PC-9 (cell line): ENCODE results near the gene ANKRD9. TPM values are rescaled to one million over a fixed set of nuclear protein-coding genes. Genes with fewer than 3 reads are reported as not detected.

ENCODE experiments used
- BruUV-seq: library from RNA; stranded (reverse); fragments of 400-500 nt; replicated peaks from 2 replicates; lab custom pipeline; 2021; lab: Mats Ljungman, UMichigan
- CTCF ChIA-PET: fragments of 300-600 bp; sonication (Branson Sonifier 250); formaldehyde crosslinking; loops from one replicate; lab custom pipeline; 2022; ENCODE audit warnings: antibody characterized with exemption; lab: Charles Lee
- POLR2A ChIA-PET: fragments of 300-600 bp; sonication (Branson Sonifier 250); formaldehyde crosslinking; loops from one replicate; lab custom pipeline; 2022; ENCODE audit warnings: antibody characterized with exemption; ENCODE audit not compliant: unreplicated experiment; lab: Charles Lee
- DNase-seq, 2 experiments: peaks; one replicate each; pipeline versions ENCODE4 v3.0.0 to v3.0.0-alpha.2; 2015 to 2022; ENCODE audit warnings: mixed read lengths in 1 of 2
- H2AFZ ChIP-seq: fragments of 200-600 bp; sonication (generic); 2 replicates; pipeline ENCODE4 v1.8.1; 2017; ENCODE audit warnings: antibody characterized with exemption
- H3F3A ChIP-seq: fragments of 200-600 bp; sonication (generic); 2 replicates; pipeline ENCODE4 v1.8.1; 2017; ENCODE audit warnings: antibody characterized with exemption, mild to moderate bottlenecking, low read depth; ENCODE audit not compliant: insufficient read depth
- H3K27ac ChIP-seq: fragments of 200-600 bp; sonication (generic); 2 replicates; pipeline ENCODE4 v1.6.1; 2016; ENCODE audit warnings: mixed run types
- H3K27me3 ChIP-seq: fragments of 200-600 bp; sonication (generic); 2 replicates; pipeline ENCODE4 v1.6.1; 2016; ENCODE audit warnings: low read depth, mixed run types; ENCODE audit not compliant: insufficient read depth
- H3K36me3 ChIP-seq: fragments of 200-600 bp; sonication (generic); 2 replicates; pipeline ENCODE4 v1.6.1; 2016; ENCODE audit warnings: low read depth, mixed run types
- H3K4me1 ChIP-seq: fragments of 200-600 bp; sonication (generic); replicated peaks from 2 replicates; pipeline ENCODE4 v1.6.1; 2016; ENCODE audit warnings: mixed run types; ENCODE audit not compliant: insufficient read depth
- H3K4me2 ChIP-seq: fragments of 200-600 bp; sonication (generic); 2 replicates; pipeline ENCODE4 v1.6.1; 2017; ENCODE audit warnings: mixed run types
- H3K4me3 ChIP-seq: fragments of 200-600 bp; sonication (generic); 2 replicates; pipeline ENCODE4 v1.6.1; 2016; ENCODE audit warnings: mixed run types
- H3K79me2 ChIP-seq: fragments of 200-600 bp; sonication (generic); 2 replicates; pipeline ENCODE4 v1.6.1; 2017; ENCODE audit warnings: low read depth, mixed run types
- H3K9me2 ChIP-seq: fragments of 200-600 bp; sonication (generic); 2 replicates; pipeline ENCODE4 v1.8.1; 2017; ENCODE audit warnings: mild to moderate bottlenecking; ENCODE audit not compliant: insufficient read depth
- H3K9me3 ChIP-seq: fragments of 200-600 bp; sonication (generic); 2 replicates; pipeline ENCODE4 v1.8.1; 2016; ENCODE audit warnings: low read depth; ENCODE audit not compliant: insufficient read depth
- H4K20me1 ChIP-seq: fragments of 200-600 bp; sonication (generic); 2 replicates; pipeline ENCODE4 v1.8.1; 2017; ENCODE audit not compliant: insufficient read depth
- CTCF ChIP-seq: fragments of 200-600 bp; sonication (generic); conservative IDR thresholded peaks from 2 replicates; pipeline ENCODE4 v1.6.1; 2017; ENCODE audit warnings: mixed run types, antibody characterized with exemption, mild to moderate bottlenecking, moderate library complexity
- EZH2 ChIP-seq: fragments of 200-600 bp; sonication (generic); IDR thresholded peaks from 2 replicates; pipeline ENCODE4 v1.8.0; 2017; ENCODE audit warnings: antibody characterized with exemption, low read depth
- intact Hi-C: fragments of 100-400 bp; cut with micrococcal nuclease; formaldehyde crosslinking; loops from one replicate; pipeline ENCODE4 v1.10.0; 2022; ENCODE audit not compliant: unreplicated experiment
- total RNA-seq: library from RNA; stranded (reverse); gene quantifications from 2 replicates; pipeline ENCODE4 v1.2.3, GENCODE V29; 2021

The ANKRD9 gene
- total RNA-seq, 1 experiment from 2014 or later: 44.6 TPM

- H3K79me2 ChIP-seq: no peaks in the 10 kb centered on the region
- H3K9me2 ChIP-seq: no peaks in the 10 kb centered on the region
- H3K4me3 ChIP-seq: no peak overlapping the region
- no peak overlapping the region for H3K4me2 ChIP-seq
- no TSS peak for BruUV-seq
- no peaks in the 10 kb centered on the region for H3K36me3 ChIP-seq
- H3F3A ChIP-seq: peaks cover 5% of the 10 kb centered on the region; the same call in 1 of the 2 replicates
- H4K20me1 ChIP-seq: no peaks in the 10 kb centered on the region
- no peak for TF ChIP-seq EZH2
- no peak for TF ChIP-seq CTCF
- ChIA-PET CTCF (no interaction called here), POLR2A (interaction anchor here (0.6 kb wide), 1 partner anchor 35 kb away, joined by 3 read pairs; no protein-coding TSS in a partner anchor)
- H3K4me1 ChIP-seq: peaks cover 4% of the 10 kb centered on the region
- intact Hi-C loops: no loop called here
- no peaks in the 10 kb centered on the region for H3K27me3 ChIP-seq
- H3K9me3 ChIP-seq: no peaks in the 10 kb centered on the region
- DNase-seq: no peak
- H3K27ac ChIP-seq: no peak overlapping the region
- no peak overlapping the region for H2AFZ ChIP-seq
These were observed 34.6 kb downstream of the ANKRD9 start for GRCh38 chr14:102474934-102475333.

GRCh38 chr14:102473559-102473958 lies 36.0 kb downstream of the ANKRD9 start:
- Histone ChIP-seq H3K27ac (no peak overlapping the region), H3K27me3 (no peaks in the 10 kb centered on the region), H2AFZ (no peak overlapping the region), H3K4me2 (no peak overlapping the region), H3K36me3 (peaks cover 6% of the 10 kb centered on the region), H3F3A (peaks cover 18% of the 10 kb centered on the region), H3K9me3 (peaks cover 5% of the 10 kb centered on the region), H3K9me2 (no peaks in the 10 kb centered on the region), H3K4me3 (no peak overlapping the region), H4K20me1 (no peaks in the 10 kb centered on the region), H3K79me2 (no peaks in the 10 kb centered on the region), H3K4me1 (peaks cover 18% of the 10 kb centered on the region)
- intact Hi-C loops: no loop called here
- TF ChIP-seq CTCF: no peak
- no peak for TF ChIP-seq EZH2
- no TSS peak for BruUV-seq
- ChIA-PET POLR2A (no interaction called here), CTCF (interaction anchor here (0.6 kb wide), 1 partner anchor 11 kb away, joined by 4 read pairs; no protein-coding TSS in a partner anchor)
- DNase-seq: no peak

- no peaks in the 10 kb centered on the region for H4K20me1 ChIP-seq
- H2AFZ ChIP-seq: no peak overlapping the region
- DNase-seq: no peak
- TF ChIP-seq CTCF: no peak
- TF ChIP-seq EZH2: no peak
- CTCF ChIA-PET: interaction anchor here (0.6 kb wide), 1 partner anchor 10 kb away, joined by 4 read pairs; no protein-coding TSS in a partner anchor
- peaks cover 21% of the 10 kb centered on the region for H3F3A ChIP-seq
- no peaks in the 10 kb centered on the region for H3K79me2 ChIP-seq
- H3K4me1 ChIP-seq: peaks cover 21% of the 10 kb centered on the region
- POLR2A ChIA-PET: interaction anchor here (0.6 kb wide), 1 partner anchor 420 kb away, joined by 13 read pairs; no protein-coding TSS in a partner anchor
- H3K27me3 ChIP-seq: no peaks in the 10 kb centered on the region
- no peak overlapping the region for H3K27ac ChIP-seq
- peaks cover 12% of the 10 kb centered on the region for H3K9me3 ChIP-seq
- H3K4me2 ChIP-seq: no peak overlapping the region
- H3K4me3 ChIP-seq: no peak overlapping the region
- no peaks in the 10 kb centered on the region for H3K9me2 ChIP-seq
- H3K36me3 ChIP-seq: peaks cover 14% of the 10 kb centered on the region
- intact Hi-C loops: no loop called here
- no TSS peak for BruUV-seq
These were observed 36.8 kb downstream of the ANKRD9 start for GRCh38 chr14:102472791-102473150.
